Effector CD4-positive, alpha-beta T cell (primary cell): ENCODE measurements around the gene KIAA0586.
"Not testable (repeated sequence)": the region's sequence is repeated elsewhere in the genome, so short reads cannot be mapped to it uniquely, and the experiment has no call there.

Experiments
- DNase-seq: peaks from one replicate; pipeline ENCODE4 v3.0.0-alpha.2; 2020

The KIAA0586 gene

DNA sequence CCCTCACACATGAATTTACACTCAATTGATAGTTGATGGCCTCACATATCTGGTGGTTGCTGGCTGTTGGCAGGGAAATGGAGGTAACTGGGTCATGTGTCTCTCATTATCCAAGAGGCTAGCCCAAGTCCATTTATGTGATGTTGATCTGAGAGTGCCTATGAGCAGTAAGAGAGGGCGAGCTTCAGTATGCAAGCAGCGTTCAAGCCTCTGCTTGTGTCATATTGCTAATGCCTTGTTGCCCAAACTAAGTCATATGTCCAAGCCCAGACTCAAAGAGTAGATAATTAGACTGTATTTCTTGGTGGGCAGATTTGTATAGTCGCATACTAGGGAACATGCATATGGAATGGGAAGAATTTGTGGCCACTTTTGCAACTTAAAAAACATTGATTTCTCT, 126.4 kb downstream of the KIAA0586 start:
- no peak for DNase-seq

DNA sequence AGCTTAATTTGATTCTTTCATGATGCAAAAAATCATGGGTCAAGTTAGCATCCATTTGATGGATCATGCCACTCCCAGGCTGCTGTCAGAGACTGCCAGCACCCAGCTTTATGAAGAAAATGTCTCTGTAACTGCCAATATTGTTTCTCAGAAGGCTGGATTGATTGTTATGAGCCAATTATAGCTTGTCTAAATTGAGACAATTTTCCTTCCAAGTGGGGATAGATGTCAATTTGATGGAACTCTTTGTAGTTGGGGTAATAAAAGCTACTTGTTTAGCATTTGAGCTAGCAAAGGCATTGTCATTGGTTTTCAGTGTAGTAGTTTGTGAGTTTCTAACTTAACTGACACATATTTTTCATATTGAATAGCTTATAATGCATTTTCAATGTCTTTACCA, 128.1 kb downstream of the KIAA0586 start:
- DNase-seq = no peak

DNA sequence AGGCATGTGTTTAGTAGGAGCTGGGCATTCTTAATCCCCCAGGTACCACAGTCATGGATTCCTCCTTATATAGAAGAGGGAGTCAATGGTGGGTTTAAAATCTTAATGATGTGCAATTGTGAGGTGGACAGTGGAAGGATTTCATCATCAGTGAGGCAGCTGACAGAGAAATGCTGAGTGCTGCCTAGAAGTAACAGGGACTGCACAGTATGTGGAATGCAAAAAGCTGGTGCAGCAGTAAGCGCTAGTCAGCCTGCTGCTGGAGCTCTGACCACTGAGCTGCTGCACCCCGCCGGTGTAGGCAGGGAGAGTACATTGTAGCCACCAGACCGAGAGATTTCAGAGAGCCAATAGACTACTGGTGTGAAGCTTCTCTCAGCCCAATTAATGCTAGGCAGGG, 129.7 kb downstream of the KIAA0586 start:
- DNase-seq = no peak

DNA sequence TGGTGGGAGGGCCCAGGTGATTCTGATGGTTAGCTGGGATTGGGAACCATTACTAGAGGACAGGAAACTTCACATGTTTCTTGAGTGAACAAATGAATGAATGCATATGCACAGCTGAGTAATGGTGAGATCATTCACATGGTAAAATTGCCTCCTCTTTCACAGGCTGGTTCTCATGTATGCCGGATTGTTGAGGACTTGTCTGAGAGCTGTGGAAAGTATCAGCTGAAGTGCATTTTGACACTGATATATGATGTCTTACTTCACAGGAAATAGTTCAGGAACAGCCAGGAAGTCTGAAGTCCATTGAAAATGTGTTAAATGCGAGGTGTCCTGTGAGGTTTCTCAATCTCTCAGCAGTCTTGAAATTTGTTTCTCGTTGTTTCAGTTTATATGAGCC, 132.7 kb downstream of the KIAA0586 start:
- DNase-seq = no peak

DNA sequence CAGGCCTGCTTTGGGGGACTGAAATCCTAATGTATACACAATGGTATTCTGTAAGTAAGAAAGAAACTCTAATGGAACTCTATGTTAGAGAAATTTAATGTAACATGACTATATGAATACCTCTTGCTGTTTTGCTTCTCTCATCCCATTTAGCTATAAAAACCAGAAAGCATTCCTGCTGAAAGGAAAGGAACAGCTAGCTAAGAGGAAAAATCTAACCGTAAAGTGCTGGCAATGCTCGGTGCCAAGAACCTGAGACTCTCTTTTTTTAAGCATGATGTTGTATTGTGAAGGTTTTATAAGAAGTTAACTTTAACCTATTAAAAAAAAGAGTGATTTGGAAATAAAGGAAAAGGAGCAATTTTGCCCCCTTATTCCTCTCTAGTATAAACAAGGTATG, 134.6 kb downstream of the KIAA0586 start:
- no peak for DNase-seq

DNA sequence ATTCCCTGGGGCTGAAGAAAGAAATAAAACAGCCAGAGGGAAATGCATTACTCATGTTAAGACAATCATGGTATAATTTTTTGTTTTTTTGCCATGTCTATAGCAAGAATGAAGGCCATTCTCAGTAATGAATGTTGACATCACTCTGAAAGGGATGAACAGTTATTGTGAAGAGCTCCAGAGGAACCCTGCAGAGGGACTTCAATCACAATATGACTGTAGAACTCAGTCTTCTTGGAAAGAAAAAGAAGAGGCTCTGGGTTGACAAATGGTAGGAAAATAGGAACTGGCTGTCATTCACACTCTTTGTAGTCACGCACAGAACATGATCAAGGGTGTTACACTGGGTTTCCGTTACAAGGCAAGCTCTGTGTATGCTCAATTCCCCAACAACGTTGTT, 136.5 kb downstream of the KIAA0586 start:
- no peak for DNase-seq

DNA sequence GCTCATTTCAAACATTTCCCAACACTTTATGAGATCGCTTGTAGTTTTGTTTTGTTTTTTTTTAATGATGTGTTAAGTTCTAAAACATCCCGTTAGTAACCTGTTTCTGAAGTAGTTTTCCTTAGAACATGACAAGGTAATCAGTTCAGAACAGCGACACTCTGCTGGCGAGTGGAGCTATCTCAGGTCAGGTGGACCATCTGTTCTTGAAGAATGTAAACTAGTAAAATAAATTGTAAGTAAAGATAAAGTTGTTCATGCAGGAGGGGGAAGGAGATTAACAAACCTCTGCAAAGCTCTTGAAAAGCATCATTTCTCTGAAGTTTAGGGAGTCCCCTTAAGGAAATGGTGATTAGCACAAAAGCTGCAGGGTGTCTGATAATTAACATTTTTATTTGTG, 138.3 kb downstream of the KIAA0586 start:
- no peak for DNase-seq

DNA sequence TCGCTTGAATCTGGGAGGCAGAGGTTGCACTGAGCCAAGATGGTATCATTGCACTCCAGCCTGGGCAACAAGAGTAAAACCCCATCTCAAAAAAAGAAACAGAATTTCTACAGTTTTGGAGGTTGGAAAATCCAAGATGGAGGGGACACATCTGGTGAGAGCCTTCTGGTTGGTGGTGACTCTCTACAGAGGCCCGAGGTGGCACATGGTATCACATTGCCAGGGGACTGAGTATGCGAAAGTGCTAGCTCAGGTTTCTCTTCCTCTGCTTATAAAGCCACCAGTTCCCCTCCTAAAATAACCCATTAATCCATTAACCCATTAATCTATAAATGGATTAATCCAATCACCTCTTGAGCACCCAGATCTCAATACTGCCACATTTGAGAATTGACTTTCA, 139.5 kb downstream of the KIAA0586 start:
- DNase-seq = no peak

DNA sequence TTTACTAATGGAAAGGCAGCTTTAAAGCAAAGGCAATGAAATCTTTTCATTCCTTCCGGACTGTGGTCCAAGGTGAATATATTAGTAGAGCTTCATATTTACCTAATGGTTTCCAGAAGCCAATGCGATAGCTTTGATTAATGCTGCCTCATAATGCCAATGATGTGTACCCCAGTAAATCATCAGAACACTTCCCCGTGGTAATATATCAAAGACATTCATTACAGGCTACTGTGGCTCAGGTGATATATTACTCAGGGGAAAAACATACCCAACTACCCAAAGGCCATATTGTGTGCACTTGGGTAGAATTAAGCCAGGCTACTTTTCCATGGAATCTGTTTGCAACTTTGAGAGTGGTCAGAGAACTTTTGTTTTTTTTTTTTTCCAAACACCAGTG, 140.8 kb downstream of the KIAA0586 start:
- DNase-seq = no peak

DNA sequence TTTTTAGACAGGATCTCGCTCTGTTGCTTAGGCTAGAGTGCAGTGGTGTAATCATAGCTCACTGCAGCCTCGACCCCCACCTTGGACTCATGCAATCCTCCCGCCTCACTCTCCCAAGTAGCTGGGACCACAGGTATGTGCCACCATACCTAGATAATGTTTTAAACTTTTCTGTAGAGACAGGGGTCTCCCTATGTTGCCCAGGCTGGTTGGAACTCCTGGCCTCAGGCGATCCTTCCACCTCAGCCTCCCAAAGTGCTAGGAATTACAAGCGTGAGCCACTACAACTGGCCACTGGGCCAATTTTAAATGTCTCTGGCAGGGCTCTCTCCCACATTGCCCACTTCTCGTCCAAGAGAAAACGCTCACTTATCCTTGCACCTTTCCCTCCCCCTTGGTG, 143.7 kb downstream of the KIAA0586 start:
- DNase-seq = no peak

DNA sequence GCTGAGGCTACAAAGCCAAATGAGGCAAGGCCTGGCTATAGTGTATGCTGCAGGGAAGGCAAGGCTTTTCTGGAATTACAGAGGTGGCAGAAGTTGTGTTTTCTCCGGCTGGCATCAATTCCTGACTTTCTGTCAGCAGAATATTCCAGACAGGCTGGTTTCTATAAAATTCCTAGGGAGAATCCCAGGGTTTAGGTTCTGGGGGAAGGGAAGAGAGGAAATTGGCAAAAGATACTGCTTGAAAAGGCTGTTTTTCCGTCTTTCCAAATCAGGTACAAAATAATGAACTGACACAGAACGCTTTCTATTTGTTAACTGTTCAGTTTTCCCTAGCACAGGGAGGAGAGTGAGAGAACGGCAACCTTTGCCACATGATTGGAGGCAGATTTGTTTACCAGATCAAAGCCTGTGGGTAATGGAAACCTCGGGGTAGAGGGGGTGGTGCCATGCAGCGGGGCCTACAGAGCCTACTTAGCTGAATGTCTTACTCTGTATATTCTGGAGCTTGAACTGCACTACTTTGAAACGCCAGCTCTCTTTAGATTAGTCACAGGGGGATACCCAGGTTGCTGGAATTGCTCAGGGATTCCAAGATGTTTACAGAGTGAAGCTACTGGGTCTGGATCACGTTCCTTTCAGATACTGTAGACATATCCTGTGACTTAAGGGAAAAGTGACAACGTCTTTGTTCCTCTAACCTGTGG, 144.4 kb downstream of the KIAA0586 start:
- no peak for DNase-seq

DNA sequence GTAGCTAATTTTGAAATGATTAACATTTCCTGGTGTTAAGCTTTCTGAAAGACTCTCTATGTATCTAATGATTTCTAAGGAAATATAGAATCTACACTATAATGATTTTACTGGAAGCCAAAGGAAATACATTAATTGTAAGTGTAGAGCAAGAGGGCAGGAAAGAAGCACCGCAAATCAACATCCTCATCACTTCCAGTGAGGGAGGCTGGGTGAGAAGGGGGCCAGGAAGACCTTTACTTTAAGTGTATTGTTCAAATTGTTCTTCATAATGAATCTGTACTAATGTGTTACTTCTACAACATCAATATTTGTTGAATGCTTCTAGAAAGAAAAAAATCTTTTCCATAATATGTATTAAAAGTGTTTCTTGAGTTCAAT, 144.9 kb downstream of the KIAA0586 start:
- no peak for DNase-seq

DNA sequence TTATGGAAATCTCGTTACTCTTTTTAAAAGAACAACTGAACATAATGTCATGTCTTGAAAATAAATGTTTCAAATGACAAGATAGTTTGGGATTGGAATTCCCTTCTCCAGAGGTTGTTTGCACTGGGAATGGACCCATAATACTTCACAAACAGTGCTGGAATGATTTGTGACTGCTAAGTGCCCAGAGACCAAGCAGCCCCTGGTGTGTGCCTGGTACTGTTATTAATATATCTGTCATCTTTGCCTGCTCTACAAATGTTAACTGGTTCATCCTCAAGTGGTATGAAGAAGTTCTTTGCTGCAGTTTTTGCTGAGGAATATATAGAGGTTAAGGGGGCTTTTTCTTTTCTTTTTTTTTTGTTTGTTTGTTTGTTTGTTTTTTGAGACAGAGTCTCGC, 145.3 kb downstream of the KIAA0586 start:
- DNase-seq = no peak

DNA sequence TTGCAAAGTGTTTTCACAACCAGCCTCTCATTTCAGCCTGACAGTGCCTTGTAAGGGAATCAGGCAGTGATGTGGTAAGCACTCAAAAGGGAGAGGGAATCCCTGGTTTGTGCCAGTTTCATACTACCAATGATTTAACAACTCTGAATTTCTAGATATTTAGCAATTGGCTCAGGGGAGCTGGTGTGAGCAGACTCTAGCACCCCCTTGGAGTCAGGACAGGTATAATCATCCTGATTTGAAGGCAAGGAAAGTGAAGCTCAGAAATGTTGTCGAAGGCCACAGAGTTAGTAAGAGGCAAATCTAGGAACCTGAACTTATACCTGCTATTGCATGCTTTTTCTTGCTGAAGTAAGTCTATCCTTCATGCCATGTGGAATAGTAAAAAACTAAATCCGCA, 147.1 kb downstream of the KIAA0586 start:
- DNase-seq = no peak

DNA sequence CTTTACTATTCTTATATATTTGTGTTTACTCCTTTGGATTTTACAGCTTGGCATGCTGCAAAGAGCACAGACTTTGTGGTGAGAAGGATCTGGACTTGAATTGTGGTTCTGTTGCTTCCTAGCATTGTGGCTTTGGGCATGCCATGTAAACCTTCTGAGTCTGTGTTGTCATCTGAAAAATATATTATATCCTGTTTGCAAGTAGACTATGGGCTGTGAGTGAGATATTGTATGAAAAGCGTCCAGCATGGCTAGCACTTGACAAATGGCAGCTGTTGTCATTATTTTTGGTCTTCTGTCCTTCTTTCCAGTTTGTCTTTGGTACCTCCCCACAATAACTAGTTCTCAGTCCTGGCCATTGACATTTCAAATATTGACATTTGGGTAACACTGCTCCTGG, 148.4 kb downstream of the KIAA0586 start:
- no peak for DNase-seq

DNA sequence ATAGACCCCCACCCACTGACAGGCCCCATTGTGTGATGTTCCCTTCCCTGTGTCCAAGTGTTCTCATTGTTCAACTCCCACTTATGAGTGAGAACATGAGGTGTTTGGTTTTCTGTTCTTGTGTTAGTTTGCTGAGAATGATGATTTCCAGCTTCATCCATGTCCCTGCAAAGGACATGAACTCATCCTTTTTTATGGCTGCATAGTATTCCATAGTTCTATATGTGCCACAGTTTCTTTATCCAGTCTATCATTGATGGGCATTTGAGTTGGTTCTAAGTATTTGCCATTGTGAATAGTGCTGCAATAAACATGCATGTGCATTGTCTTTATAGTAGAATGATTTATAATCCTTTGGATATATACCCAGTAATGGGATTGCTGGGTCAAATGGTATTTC, 152.5 kb downstream of the KIAA0586 start:
- DNase-seq = not testable (repeated sequence)

DNA sequence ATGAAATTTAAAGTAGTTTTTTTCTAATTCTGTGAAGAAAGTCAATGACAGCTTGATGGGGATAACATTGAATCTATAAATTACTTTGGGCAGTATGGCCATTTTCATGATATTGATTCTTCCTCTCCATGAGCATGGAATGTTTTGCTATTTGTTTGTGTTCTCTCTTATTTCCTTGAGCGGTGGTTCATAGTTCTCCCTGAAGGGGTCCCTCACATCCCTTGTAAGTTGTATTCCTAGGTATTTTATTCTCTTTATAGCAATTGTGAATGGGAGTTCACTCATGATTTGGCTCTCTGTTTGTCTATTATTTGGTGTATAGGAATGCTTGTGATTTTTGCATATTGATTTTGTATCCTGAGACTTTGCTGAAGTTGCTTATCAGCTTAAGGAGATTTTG, 153.9 kb downstream of the KIAA0586 start:
- not testable (repeated sequence) for DNase-seq

DNA sequence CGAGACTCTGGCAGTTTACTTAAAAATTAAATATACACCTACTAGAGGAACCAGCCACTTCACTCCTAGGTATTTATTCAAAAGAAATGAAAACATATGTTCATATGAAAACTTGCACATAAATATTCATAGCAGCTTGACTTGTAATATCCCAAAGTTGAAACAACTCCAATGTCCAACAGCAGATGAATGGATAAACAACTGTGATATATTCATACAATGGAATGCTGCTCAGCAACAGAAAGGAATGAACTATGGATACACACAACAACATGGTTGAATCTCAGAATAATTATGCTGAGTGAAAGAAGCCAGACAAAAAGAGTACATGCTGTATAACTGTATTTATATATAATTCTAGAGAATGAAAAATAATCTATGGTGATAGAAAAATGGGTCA, 156.9 kb downstream of the KIAA0586 start:
- DNase-seq = no peak

DNA sequence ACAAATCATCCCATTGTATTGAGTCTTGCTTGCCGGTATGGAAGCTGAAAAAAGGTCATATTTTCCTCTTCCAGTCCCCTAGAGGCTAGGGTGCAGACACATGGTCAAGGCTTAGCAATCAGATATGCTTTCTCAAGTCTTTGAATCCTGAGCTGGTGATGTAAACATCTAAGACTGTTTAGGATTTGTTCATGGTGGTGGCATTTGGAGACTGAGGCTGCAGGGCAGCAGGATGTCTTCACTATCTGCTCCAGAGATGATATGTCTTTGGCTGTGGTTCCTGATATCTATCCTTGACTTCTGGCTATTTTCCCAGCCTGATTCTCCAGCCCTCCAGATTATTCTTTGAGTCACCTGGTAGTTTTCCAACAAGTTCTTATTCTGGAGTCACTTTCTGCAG, 159.8 kb downstream of the KIAA0586 start:
- DNase-seq = no peak

DNA sequence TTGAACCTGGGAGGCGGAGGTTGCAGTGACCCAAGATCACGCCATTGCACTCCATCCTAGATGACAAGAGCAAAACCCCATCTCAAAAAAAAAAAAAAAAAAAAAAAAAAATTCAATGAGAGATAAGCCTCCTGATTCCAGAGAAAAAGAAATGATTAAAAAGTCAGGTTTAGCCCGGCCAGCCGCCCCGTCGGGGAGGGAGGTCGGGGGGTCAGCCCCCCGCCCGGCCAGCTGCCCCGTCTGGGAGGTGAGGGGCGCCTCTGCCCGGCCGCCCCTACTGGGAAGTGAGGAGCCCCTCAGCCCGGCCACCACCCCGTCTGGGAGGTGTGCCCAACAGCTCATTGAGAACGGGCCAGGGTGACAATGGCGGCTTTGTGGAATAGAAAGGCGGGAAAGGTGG, 160.8 kb downstream of the KIAA0586 start:
- DNase-seq = not testable (repeated sequence)

DNA sequence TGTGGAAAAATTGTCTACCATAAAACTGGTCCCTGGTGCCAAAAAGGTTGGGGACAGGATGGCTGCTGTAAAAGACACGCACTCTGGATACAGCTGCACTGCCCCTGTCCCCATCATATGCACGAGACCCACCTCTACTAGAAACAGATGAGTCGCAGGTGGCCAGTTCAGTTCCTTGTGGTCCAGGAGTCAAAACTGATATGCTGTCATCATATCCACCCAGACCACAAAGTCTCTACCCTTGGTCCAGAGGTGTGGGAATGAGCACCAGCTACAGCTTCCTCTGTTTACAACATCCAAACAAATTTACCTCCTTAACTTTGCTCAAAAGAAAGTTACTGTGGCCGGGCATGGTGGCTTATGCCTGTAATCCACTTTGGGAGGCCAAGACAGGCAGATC, 166.5 kb downstream of the KIAA0586 start:
- no peak for DNase-seq

DNA sequence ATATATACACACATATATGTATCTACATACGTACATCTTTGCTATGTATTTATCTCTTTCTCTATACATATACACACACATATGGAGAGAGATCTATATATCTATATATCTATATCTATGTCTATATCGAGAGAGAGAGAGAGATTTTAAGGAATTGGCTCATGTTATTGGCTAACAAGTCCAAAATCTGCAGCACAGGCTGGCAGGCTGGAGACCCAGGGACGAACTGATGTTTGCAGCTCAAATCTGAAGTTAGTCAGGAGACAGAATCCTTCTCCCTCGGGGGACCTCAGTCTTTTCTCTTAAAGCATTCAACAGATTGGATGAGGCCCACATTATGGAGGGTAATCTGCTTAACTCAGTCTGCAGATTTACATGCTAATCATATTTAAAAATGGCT, 169.5 kb downstream of the KIAA0586 start:
- DNase-seq = no peak

DNA sequence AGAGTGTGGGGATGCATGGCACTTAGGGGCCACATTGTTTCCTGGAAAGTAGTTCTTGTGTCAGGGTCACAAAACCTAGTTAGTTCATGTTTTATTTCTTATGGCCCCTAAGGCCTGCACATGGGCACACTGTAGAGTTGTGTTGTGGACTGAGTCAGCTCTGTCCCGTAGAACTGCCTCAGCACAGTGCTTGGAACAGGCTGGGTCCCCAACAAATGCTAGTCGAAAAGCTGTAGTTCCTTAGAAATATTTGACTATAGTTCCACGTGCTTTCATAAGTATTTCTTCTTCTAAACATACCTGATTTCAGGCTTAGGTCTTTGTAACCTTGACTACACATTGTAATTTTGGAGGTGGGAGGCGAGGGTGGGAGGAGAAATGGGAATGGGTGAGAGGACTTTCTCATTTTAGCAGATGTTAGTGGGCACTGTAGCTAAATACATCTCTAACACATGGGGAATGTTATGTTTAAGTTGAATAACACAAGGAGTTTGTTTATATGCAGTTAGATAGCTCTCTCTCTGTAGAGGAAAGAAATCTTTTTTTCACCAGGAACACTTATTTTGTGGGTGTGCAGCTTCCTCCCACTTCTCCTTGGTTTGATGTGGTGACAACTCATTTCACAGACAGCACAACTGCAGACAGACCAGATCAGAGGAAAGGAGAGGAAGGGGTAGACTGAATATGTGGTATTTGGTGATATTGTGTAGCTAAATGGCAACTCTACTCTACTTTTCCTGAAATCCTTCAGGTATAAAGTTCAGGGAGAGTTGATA, 170.7 kb downstream of the KIAA0586 start:
- DNase-seq = no peak

DNA sequence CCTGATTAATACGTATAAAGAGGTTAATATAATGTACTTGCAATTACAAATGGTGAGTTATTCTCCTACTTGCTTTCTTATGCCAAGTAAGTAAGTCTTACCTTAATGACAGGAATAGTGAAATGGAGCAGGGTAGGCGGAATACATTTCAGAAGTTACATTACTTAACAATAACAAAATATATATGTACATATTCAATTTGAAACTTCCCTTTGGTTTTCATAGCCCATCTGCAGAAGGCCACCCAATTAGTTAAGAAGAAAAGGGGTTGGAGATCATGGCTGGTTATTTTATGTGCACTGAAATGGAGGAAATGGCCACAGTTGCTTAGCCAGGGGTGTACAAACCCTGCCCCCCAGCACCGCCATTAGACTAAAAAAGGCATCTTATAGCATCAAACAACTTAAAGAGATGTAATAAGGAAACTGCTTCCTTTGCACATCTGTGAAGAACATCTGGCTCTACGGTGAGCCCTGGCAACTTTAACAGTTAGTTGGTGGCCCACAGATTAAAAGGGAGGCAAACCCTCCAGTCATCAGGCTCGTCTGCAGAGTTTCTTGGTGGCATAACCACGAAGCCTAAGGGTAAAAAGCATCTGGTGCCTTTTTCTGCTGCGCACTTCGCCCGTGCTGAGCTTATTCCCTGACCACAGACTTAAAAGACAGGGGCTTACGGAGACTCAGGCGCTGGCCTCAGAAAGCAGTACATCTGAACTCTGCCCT, 171.4 kb downstream of the KIAA0586 start:
- DNase-seq = no peak
